Lower leg skin (tissue), 4 donors: ENCODE data around the gene SNAP23. TPM values are rescaled to one million over a fixed set of nuclear protein-coding genes. Genes with fewer than 3 reads are reported as not detected.

Source experiments
- DNase-seq, 2 donors: peaks; one replicate each; pipeline ENCODE4 v3.0.0-alpha.2; 2019; ENCODE audit warnings: low spot score in 2 of 2
- H3K4me3 ChIP-seq: fragments of 200-600 bp; sonication (generic); 2 replicates; pipeline ENCODE4 v1.5.1; 2017; ENCODE audit warnings: mild to moderate bottlenecking, low read depth; ENCODE audit not compliant: poor library complexity, severe bottlenecking
- CTCF ChIP-seq, 3 donors: fragments of 450-650 bp; IDR thresholded peaks; one replicate each; pipeline ENCODE4 v1.5.1; 2016; ENCODE audit warnings: antibody characterized with exemption in 3 of 3, mild to moderate bottlenecking in 3 of 3, moderate library complexity in 2 of 3
- POLR2A ChIP-seq, 2 donors: fragments of 450-650 bp; IDR thresholded peaks; one replicate each; pipeline ENCODE4 v1.6.1; 2016 to 2017; ENCODE audit warnings: antibody characterized with exemption in 2 of 2, mild to moderate bottlenecking in 1 of 2, moderate library complexity in 1 of 2
- WGBS, 2 donors: methylation state at CpG; one replicate each; pipeline ENCODE4 v1.1.5; 2018; 5-methylcytosine and 5-hydroxymethylcytosine counted together
- intact Hi-C: fragments of 100-400 bp; cut with DNase I; formaldehyde crosslinking; loops from one replicate; pipeline ENCODE4 v1.15.0; 2023; ENCODE audit warnings: low total_unique reads
- total RNA-seq, 4 donors: library from RNA; depleted of rRNA; stranded (reverse); fragments of >200 nt; gene quantifications; one replicate each; pipeline ENCODE4 v1.1.0, GENCODE V29; 2016

Gene SNAP23
- total RNA-seq, 4 donors from 2014 or later = 24.8 to 63.3 (median 42.4) TPM

- no peak for DNase-seq
- WGBS, 2 donors = 87 to 89% methylated on average over 4 of the region's 4 CpGs
- intact Hi-C loops = no loop called here
- H3K4me3 ChIP-seq = no peak overlapping the region
- no peak for TF ChIP-seq POLR2A (IDR thresholded peaks at IDR 0.05)
- TF ChIP-seq CTCF (IDR thresholded peaks at IDR 0.05) = no peak
Measured at GRCh38 chr15:42510258-42511006, 15.0 kb downstream of the SNAP23 start.

- no peak overlapping the region for H3K4me3 ChIP-seq
- no peak for DNase-seq
- intact Hi-C loops = no loop called here
- TF ChIP-seq CTCF (IDR thresholded peaks at IDR 0.05) (no peak), POLR2A (IDR thresholded peaks at IDR 0.05) (no peak)
- whole genome bisulfite sequencing, 2 donors = 60 to 79% methylated on average over 4 of the region's 4 CpGs
Measured at GRCh38 chr15:42511007-42511391, 15.6 kb downstream of the SNAP23 start.

GRCh38 chr15:42523331-42523730 lies 27.9 kb downstream of the SNAP23 start:
- 89 to 98% methylated on average over 2 of the region's 2 CpGs for WGBS, 2 donors
- no peak for TF ChIP-seq POLR2A (IDR thresholded peaks at IDR 0.05)
- TF ChIP-seq CTCF (IDR thresholded peaks at IDR 0.05) = no peak
- intact Hi-C loops = no loop called here
- H3K4me3 ChIP-seq = no peak overlapping the region
- DNase-seq = no peak

- no peak overlapping the region for H3K4me3 ChIP-seq
- DNase-seq = no peak
- intact Hi-C loops = no loop called here
- no peak for TF ChIP-seq CTCF (IDR thresholded peaks at IDR 0.05)
- TF ChIP-seq POLR2A (IDR thresholded peaks at IDR 0.05) = no peak
- WGBS, 2 donors = 87 to 90% methylated on average over 3 of the region's 3 CpGs
Measured at GRCh38 chr15:42528970-42529369, 33.5 kb downstream of the SNAP23 start.

- no peak for DNase-seq
- H3K4me3 ChIP-seq = no peak overlapping the region
- intact Hi-C loops = no loop called here
- 91 to 100% methylated on average over 1 of the region's 1 CpG for WGBS, 2 donors
- TF ChIP-seq POLR2A (IDR thresholded peaks at IDR 0.05) (no peak), CTCF (IDR thresholded peaks at IDR 0.05) (no peak)
Measured at GRCh38 chr15:42533246-42533645, 37.8 kb downstream of the SNAP23 start.
